A673 (cell line): ENCODE measurements around the gene LIME1. TPM values are rescaled to one million over a fixed set of nuclear protein-coding genes. Genes with fewer than 3 reads are reported as not detected.

Experiments used
- BruUV-seq: library from RNA; stranded (reverse); fragments of 400-500 nt; replicated peaks from 2 replicates; lab custom pipeline; 2021; lab: Mats Ljungman, UMichigan
- CTCF ChIA-PET: fragments of 300-600 bp; sonication (Branson Sonifier 250); formaldehyde crosslinking; loops from one replicate; lab custom pipeline; 2022; ENCODE audit warnings: antibody characterized with exemption; lab: Charles Lee
- POLR2A ChIA-PET: fragments of 300-600 bp; sonication (Branson Sonifier 250); formaldehyde crosslinking; loops from one replicate; lab custom pipeline; 2022; ENCODE audit warnings: antibody characterized with exemption; ENCODE audit not compliant: low non-redundant PET; lab: Charles Lee
- DNase-seq: peaks from one replicate; pipeline ENCODE4 v3.0.0-alpha.2; 2015; ENCODE audit warnings: low spot score
- H3K27ac ChIP-seq: fragments of 200-600 bp; sonication (generic); 2 replicates; pipeline ENCODE4 v1.5.1; 2016; ENCODE audit warnings: mixed run types, low read depth, mild to moderate bottlenecking, mixed read lengths, antibody characterized with exemption, low read length; ENCODE audit not compliant: poor library complexity, severe bottlenecking
- H3K27me3 ChIP-seq: fragments of 200-600 bp; sonication (generic); replicated peaks from 2 replicates; pipeline ENCODE4 v1.6.1; 2017; ENCODE audit warnings: mixed run types, low read depth, mild to moderate bottlenecking, mixed read lengths, antibody characterized with exemption, low read length; ENCODE audit not compliant: insufficient read depth, poor library complexity
- H3K36me3 ChIP-seq: fragments of 200-600 bp; sonication (generic); 2 replicates; pipeline ENCODE4 v1.6.1; 2016; ENCODE audit warnings: mixed run types, mild to moderate bottlenecking, mixed read lengths, antibody characterized with exemption, low read length; ENCODE audit not compliant: insufficient read depth, poor library complexity, severe bottlenecking
- H3K4me1 ChIP-seq: fragments of 200-600 bp; sonication (generic); 2 replicates; pipeline ENCODE4 v1.6.1; 2017; ENCODE audit warnings: mixed run types, mild to moderate bottlenecking, mixed read lengths, antibody characterized with exemption, low read length; ENCODE audit not compliant: insufficient read depth, poor library complexity, severe bottlenecking
- H3K4me3 ChIP-seq: fragments of 200-600 bp; sonication (generic); 2 replicates; pipeline ENCODE4 v1.5.1; 2016; ENCODE audit warnings: low read depth, mixed run types, mild to moderate bottlenecking, mixed read lengths, low read length; ENCODE audit not compliant: poor library complexity, severe bottlenecking
- H3K9me3 ChIP-seq: fragments of 200-600 bp; sonication (generic); 2 replicates; pipeline ENCODE4 v1.6.1; 2016; ENCODE audit warnings: mixed run types, low read depth, mild to moderate bottlenecking, mixed read lengths, antibody characterized with exemption, low read length; ENCODE audit not compliant: poor library complexity, severe bottlenecking
- EZH2 ChIP-seq: fragments of 200-600 bp; sonication (generic); IDR thresholded peaks from 2 replicates; pipeline ENCODE4 v1.6.1; 2017; ENCODE audit warnings: borderline replicate concordance, low read depth, mild to moderate bottlenecking, mixed read lengths, antibody characterized with exemption, low read length; ENCODE audit not compliant: poor library complexity, severe bottlenecking
- intact Hi-C: fragments of 100-400 bp; cut with micrococcal nuclease; formaldehyde crosslinking; loops from one replicate; pipeline ENCODE4 v1.10.0; 2022; ENCODE audit not compliant: unreplicated experiment
- total RNA-seq: library from RNA; stranded (reverse); gene quantifications from 2 replicates; pipeline ENCODE4 v1.2.3, GENCODE V29; 2021
- TF ChIP-seq, protein P1 (sequence below): fragments of 300-800, 200-600 bp; sonication (generic); conservative IDR thresholded peaks from 2 replicates; pipeline ENCODE4 v1.5.1; 2017; ENCODE audit warnings: low read depth, mild to moderate bottlenecking, antibody characterized with exemption, low read length, moderate library complexity, mixed read lengths

Gene LIME1
- total RNA-seq, 1 experiment from 2014 or later: 16.3 TPM

DNA sequence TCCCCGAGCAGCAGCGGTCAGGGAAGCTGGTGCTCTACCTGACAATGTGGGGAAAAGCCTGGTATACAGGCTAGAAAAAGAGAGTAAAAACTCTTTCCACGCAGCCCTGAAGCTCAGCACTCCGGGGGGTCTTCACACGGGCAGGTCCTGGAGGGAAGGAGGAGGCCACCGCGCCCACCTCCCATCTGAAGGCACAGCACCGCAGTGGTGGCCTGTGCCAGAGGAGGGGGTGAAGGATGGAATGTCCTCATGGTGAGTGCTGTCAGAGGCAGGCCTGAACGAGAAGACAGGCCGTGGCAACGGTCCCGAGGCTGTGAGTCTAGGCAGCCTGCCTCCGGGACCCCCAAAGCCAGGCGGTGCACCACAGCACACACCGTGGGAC lies 9.0 kb downstream of the LIME1 start:
- Histone ChIP-seq H3K9me3 (no peaks in the 10 kb centered on the region), H3K27me3 (no peaks in the 10 kb centered on the region), H3K4me3 (no peak overlapping the region), H3K4me1 (peaks cover 16% of the 10 kb centered on the region), H3K36me3 (peaks cover 24% of the 10 kb centered on the region), H3K27ac (no peak overlapping the region)
- no peak for DNase-seq
- TF ChIP-seq, protein P1, sequence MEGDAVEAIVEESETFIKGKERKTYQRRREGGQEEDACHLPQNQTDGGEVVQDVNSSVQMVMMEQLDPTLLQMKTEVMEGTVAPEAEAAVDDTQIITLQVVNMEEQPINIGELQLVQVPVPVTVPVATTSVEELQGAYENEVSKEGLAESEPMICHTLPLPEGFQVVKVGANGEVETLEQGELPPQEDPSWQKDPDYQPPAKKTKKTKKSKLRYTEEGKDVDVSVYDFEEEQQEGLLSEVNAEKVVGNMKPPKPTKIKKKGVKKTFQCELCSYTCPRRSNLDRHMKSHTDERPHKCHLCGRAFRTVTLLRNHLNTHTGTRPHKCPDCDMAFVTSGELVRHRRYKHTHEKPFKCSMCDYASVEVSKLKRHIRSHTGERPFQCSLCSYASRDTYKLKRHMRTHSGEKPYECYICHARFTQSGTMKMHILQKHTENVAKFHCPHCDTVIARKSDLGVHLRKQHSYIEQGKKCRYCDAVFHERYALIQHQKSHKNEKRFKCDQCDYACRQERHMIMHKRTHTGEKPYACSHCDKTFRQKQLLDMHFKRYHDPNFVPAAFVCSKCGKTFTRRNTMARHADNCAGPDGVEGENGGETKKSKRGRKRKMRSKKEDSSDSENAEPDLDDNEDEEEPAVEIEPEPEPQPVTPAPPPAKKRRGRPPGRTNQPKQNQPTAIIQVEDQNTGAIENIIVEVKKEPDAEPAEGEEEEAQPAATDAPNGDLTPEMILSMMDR: no peak
- no peak for TF ChIP-seq EZH2
- intact Hi-C loops: no loop called here
- no TSS peak for BruUV-seq
- ChIA-PET POLR2A (no interaction called here), CTCF (no interaction called here)

DNA sequence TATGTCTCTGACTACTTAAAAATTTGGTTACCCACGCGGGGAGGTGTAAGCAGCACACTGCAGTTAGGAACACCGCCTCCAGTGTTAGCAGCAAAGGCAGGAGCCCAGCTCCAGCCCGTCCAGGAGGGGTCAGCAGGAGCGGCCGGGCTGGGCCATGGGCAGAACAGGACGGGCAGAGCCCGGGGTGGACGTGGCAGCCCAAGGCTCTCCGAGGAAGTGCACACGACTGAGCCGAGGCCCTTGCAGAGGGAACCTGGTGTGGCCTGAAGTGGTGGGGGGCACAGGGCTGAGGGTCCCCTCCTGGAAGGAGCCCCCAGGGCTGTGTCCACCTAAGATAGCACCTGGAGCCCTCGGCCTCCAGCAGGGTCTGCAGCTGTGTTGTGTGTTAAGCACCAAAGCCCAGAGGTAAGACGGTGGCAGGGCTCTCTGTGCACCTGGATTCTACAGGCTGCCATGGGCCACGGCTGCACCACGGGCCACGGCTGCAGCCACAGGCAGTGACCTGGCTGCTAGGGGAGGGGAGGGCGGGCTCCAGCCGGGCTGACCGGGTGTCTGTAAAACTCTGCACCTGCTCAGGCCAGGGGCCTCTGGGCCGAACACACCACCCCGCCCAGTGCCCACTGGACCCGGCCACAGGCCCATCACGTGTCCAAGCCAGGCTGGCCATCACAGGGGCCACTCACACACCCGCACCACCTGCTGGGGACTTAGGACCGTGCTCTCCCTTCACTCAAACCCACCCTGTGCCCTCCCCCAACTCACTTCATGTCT lies 9.7 kb downstream of the LIME1 start:
- Histone ChIP-seq H3K4me3 (no peak overlapping the region), H3K4me1 (peaks cover 11% of the 10 kb centered on the region), H3K27ac (no peak overlapping the region), H3K9me3 (no peaks in the 10 kb centered on the region), H3K27me3 (no peaks in the 10 kb centered on the region), H3K36me3 (peaks cover 24% of the 10 kb centered on the region)
- POLR2A ChIA-PET: no interaction called here
- no peak for DNase-seq
- BruUV-seq: no TSS peak
- TF ChIP-seq, protein P1: no peak
- no peak for TF ChIP-seq EZH2
- CTCF ChIA-PET: no interaction called here
- intact Hi-C loops: no loop called here

DNA sequence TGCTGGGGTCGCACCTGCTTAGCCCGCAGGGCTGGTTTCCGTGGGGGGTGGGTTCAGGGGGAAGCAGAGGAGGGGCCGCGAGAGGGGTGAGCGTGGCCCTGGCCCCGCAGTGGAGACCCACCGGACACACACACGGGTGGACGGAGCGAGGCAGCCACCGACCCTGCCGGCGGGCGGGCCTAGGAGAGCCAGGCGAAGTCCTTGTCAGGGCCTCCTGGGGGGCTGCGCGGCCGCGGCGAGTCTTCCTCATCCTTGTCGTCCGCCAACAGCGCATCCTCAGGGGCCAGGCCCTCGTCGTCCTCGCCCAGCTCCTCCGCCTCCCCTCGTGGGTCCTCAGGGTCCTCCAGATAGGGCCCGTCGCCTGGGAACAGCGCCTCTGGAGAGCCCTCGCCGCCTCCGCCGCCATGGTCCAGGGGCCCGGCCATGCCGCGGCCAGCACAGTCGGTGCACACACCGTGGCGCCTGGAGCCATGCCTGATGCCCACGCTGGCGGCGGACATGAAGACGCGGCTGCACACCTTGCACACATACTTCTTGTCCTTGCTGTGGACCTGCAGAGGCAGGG lies 10.4 kb downstream of the LIME1 start:
- H3K9me3 ChIP-seq: no peaks in the 10 kb centered on the region
- H3K4me1 ChIP-seq: peaks cover 4% of the 10 kb centered on the region
- H3K36me3 ChIP-seq: peaks cover 19% of the 10 kb centered on the region
- POLR2A ChIA-PET: no interaction called here
- H3K4me3 ChIP-seq: no peak overlapping the region
- no peak overlapping the region for H3K27ac ChIP-seq
- TF ChIP-seq, protein P1: no peak
- no peak for TF ChIP-seq EZH2
- no TSS peak for BruUV-seq
- no peaks in the 10 kb centered on the region for H3K27me3 ChIP-seq
- CTCF ChIA-PET: no interaction called here
- intact Hi-C loops: no loop called here
- no peak for DNase-seq
